Cardiac fibroblast (primary cell): ENCODE measurements around the gene OXSR1.

ENCODE experiments used
- DNase-seq, 2 donors: peaks; one replicate each; pipeline versions ENCODE4 v3.0.0 to v3.0.0-alpha.2; 2010; ENCODE audit warnings: low read depth in 2 of 2
- H3K4me3 ChIP-seq, 2 donors: replicated peaks in 1 of 2; 1 replicate in 1 of 2; 2 replicates in 1 of 2; pipeline ENCODE4 v1.5.1; 2011; ENCODE audit warnings: low read depth in 2 of 2, low read length in 2 of 2, mild to moderate bottlenecking in 2 of 2, moderate library complexity in 1 of 2
- TF ChIP-seq, protein P1 (sequence below): IDR thresholded peaks from one replicate; pipeline ENCODE4 v1.5.1; 2011; ENCODE audit warnings: low read depth, mild to moderate bottlenecking, low read length, inconsistent platforms

The OXSR1 gene

DNA sequence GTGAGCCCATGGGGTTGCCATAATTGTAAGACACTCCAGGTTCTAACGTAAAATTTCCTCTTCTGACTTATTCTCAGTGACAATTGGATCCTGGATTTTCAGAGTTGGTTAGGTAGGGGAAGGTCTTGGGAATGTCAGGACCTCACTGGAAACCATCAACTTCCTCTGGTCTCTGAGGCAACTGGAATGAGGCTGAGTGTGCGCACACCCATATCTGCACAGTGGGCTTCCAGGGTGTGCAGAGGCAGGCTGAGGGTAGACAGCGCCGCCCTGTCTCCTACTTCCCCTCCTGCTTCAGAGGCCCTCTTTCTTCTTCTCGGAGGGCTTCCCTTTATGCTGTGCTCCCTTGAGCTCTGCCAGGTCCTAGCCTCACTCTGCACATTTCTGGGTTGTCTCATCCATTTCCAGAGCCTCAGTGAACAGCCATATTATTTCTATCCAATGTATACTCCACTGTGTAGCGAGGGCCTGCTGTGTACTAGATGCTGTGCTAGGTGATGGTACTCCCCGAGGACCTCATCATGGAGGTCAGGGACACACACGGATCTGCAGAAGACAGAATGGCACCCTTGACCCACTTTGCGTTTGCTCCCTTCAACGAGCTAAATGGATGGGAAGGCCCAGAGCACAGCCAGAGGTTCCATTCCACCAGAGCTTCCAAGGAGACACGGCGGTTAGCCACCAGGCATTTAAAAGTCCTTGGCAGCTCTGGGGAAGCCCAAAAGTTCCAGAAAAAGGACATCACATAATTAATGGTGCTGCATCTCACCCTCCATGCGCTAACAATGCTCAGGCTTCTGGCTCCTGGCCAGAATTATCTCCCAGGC, 46.7 kb upstream of the OXSR1 start:
- TF ChIP-seq, protein P1, sequence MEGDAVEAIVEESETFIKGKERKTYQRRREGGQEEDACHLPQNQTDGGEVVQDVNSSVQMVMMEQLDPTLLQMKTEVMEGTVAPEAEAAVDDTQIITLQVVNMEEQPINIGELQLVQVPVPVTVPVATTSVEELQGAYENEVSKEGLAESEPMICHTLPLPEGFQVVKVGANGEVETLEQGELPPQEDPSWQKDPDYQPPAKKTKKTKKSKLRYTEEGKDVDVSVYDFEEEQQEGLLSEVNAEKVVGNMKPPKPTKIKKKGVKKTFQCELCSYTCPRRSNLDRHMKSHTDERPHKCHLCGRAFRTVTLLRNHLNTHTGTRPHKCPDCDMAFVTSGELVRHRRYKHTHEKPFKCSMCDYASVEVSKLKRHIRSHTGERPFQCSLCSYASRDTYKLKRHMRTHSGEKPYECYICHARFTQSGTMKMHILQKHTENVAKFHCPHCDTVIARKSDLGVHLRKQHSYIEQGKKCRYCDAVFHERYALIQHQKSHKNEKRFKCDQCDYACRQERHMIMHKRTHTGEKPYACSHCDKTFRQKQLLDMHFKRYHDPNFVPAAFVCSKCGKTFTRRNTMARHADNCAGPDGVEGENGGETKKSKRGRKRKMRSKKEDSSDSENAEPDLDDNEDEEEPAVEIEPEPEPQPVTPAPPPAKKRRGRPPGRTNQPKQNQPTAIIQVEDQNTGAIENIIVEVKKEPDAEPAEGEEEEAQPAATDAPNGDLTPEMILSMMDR: no peak
- DNase-seq: no peak
- no peak overlapping the region for H3K4me3 ChIP-seq

DNA sequence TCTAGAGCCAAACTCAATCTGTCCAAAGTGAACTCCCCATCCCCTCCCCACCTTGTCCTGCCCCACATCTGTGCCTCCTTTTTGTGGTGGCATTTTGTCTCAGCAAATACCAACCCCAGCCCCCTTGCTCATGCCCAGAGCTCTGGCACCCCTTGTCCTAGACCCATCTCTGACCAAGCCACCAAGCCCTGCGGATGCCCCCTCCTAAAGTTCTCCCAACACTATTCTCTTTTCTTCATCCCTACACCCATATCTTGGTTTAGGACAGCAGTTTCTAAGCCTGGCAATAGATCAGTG, 46.1 kb upstream of the OXSR1 start:
- H3K4me3 ChIP-seq: no peak overlapping the region
- TF ChIP-seq, protein P1: no peak
- no peak for DNase-seq

- no peak for DNase-seq
- H3K4me3 ChIP-seq: no peak overlapping the region
- TF ChIP-seq, protein P1: no peak
Measured at GRCh38 chr3:38119821-38120692, 45.3 kb upstream of the OXSR1 start.

- no peak overlapping the region for H3K4me3 ChIP-seq
- DNase-seq: no peak
- TF ChIP-seq, protein P1: no peak
Measured at GRCh38 chr3:38120693-38121450, 44.5 kb upstream of the OXSR1 start.

DNA sequence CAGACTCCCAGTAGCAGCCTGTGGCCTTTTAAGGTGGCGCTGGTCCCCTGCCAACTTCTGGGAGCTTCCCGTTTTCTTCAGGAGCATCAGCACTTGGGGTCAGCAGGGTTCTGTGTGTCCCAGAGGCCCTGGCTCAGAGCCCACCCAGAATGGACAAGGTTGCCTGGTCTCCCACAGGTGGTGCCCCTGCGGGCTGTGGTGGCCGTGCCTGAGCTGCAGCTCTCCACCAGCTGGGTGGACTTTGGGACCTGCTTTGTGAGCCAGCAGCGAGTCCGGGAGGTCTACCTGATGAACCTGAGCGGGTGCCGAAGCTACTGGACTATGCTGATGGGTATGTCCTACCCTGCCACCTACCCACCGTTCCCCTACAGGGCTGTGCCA, 43.9 kb upstream of the OXSR1 start:
- no peak overlapping the region for H3K4me3 ChIP-seq
- DNase-seq: no peak
- TF ChIP-seq, protein P1: no peak

- no peak for DNase-seq
- no peak overlapping the region for H3K4me3 ChIP-seq
- TF ChIP-seq, protein P1: no peak
Measured at GRCh38 chr3:38121832-38122461, 43.4 kb upstream of the OXSR1 start.
